Testis (tissue), 3 donors: ENCODE results near the gene PPM1H. TPM values are rescaled to one million over a fixed set of nuclear protein-coding genes. Genes with fewer than 3 reads are reported as not detected.
"Not testable (repeated sequence)": the region's sequence is repeated elsewhere in the genome, so short reads cannot be mapped to it uniquely, and the experiment has no call there.

Source experiments
- DNase-seq: peaks from one replicate; pipeline ENCODE4 v3.0.0-alpha.2; 2019
- H3K27ac ChIP-seq, 2 donors: fragments of 200-600 bp; sonication (generic); one replicate each; pipeline ENCODE4 v1.5.1; 2019
- H3K27me3 ChIP-seq: fragments of 200-600 bp; sonication (generic); one replicate; pipeline ENCODE4 v1.5.1; 2019
- H3K36me3 ChIP-seq: fragments of 200-600 bp; sonication (generic); one replicate; pipeline ENCODE4 v1.5.1; 2017; ENCODE audit warnings: low read depth; ENCODE audit errors: missing control alignments
- H3K4me1 ChIP-seq: fragments of 200-600 bp; sonication (generic); one replicate; pipeline ENCODE4 v1.5.1; 2019
- H3K4me3 ChIP-seq, 2 donors: fragments of 200-600 bp; sonication (generic); one replicate each; pipeline ENCODE4 v1.5.1; 2017 to 2019
- H3K9me3 ChIP-seq: fragments of 200-600 bp; sonication (generic); one replicate; pipeline ENCODE4 v1.5.1; 2017
- CTCF ChIP-seq, 3 experiments: fragments of 450-650 bp in 2 of 3; fragments of 200-600 bp in 1 of 3; sonication (generic) in 1 of 3; IDR thresholded peaks; one replicate each; pipeline ENCODE4 v1.5.1; 2016 to 2019; ENCODE audit warnings: antibody characterized with exemption in 3 of 3, mild to moderate bottlenecking in 2 of 3, moderate library complexity in 1 of 3
- POLR2A ChIP-seq: fragments of 450-650 bp; IDR thresholded peaks from one replicate; pipeline ENCODE4 v1.6.1; 2017; ENCODE audit warnings: antibody characterized with exemption, mild to moderate bottlenecking, moderate library complexity
- WGBS, 2 donors: methylation state at CpG; one replicate each; pipeline ENCODE4 v1.1.5; 2018; 5-methylcytosine and 5-hydroxymethylcytosine counted together
- intact Hi-C: fragments of 100-400 bp; cut with DNase I; formaldehyde crosslinking; loops from one replicate; pipeline ENCODE4 v1.15.1; 2023; ENCODE audit warnings: low total_unique reads
- polyA plus RNA-seq: library from polyadenylated mRNA; stranded (reverse); fragments of 350-450 nt; fragmentation: Illumina TruSeq; extraction: RNeasy Lipid Tissue Mini Kit (QIAGEN cat#74804); gene quantifications from one replicate; pipeline ENCODE4 v1.2.3, GENCODE V29; 2014; ENCODE audit warnings: low read depth, low replicate concordance; ENCODE audit not compliant: insufficient read depth
- total RNA-seq, 2 donors: library from RNA; depleted of rRNA; stranded (reverse); fragments of >200 nt; gene quantifications; one replicate each; pipeline ENCODE4 v1.2.3, GENCODE V29; 2016

The PPM1H gene
- total and polyA plus RNA-seq, 3 donors from 2014 or later: 2.5 to 9.1 (median 2.7) TPM

DNA sequence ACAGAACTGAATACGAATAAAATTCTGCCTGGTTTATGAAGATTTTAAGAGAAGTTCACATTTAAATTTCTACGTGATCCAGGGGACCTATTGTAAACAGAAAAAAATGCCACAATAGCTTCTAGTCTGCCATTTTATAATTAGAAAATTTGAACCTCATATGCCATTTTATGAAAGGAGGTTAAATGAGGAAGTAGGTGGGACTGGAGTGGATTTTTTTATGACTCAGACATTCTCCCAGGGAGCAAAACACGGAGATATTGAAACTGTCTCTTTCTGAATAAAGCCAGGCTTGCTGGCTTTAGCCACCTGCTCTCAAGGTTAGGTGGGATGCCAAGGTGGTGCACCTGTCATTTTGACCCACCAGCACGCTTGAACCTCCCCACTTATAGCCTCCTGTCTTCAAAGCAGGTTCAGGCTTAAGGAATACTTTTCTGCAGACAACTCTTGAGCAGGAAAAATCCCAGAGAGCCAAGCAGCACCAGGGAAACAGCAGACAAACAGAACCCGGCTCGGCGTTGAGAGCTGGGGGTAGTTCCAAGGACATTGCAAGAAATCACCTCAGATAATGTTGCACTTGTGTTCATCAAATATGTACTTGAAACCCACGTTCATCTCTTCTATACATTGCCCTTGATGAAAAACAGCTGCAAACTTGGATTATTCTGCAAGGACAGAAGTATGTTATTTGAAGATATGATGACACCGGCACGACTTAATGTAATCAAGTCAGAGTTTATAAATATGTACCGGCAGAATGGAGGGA is 203.7 kb downstream of the PPM1H start:
- 44 to 51% methylated on average over 11 of the region's 11 CpGs for WGBS, 2 donors
- TF ChIP-seq POLR2A (no peak), CTCF (IDR thresholded peaks at IDR 0.05) (no peak)
- Histone ChIP-seq H3K4me3 (no peak overlapping the region), H3K4me1 (no peaks in the 10 kb centered on the region), H3K27ac (no peak overlapping the region), H3K9me3 (no peaks in the 10 kb centered on the region), H3K27me3 (no peaks in the 10 kb centered on the region), H3K36me3 (no peaks in the 10 kb centered on the region)
- DNase-seq: no peak
- intact Hi-C loops: no loop called here

DNA sequence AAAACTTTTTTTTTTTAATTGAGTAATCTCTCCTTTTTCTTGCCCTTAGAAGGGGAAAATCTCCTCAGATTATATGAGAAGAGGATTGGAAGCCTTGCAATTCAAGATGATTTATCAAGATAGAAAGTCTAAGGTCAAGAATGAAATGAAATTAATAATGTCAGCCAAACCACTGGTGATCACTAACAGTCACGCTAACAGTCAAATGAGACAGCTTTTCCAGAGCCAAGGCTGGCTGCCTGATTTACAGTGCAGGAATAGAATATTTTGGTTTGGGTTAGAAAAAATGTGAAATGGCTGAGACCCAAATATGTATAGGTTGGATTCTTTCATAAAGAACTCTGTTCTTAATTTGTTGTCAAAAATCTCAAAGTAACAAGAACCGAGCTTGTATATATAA is 204.3 kb downstream of the PPM1H start:
- Histone ChIP-seq H3K27me3 (no peaks in the 10 kb centered on the region), H3K4me1 (no peaks in the 10 kb centered on the region), H3K9me3 (no peaks in the 10 kb centered on the region), H3K27ac (no peak overlapping the region), H3K36me3 (no peaks in the 10 kb centered on the region), H3K4me3 (no peak overlapping the region)
- WGBS, 2 donors: 76% methylated on average over 2 of the region's 2 CpGs
- intact Hi-C loops: no loop called here
- TF ChIP-seq CTCF (IDR thresholded peaks at IDR 0.05): no peak
- TF ChIP-seq POLR2A: no peak
- no peak for DNase-seq

DNA sequence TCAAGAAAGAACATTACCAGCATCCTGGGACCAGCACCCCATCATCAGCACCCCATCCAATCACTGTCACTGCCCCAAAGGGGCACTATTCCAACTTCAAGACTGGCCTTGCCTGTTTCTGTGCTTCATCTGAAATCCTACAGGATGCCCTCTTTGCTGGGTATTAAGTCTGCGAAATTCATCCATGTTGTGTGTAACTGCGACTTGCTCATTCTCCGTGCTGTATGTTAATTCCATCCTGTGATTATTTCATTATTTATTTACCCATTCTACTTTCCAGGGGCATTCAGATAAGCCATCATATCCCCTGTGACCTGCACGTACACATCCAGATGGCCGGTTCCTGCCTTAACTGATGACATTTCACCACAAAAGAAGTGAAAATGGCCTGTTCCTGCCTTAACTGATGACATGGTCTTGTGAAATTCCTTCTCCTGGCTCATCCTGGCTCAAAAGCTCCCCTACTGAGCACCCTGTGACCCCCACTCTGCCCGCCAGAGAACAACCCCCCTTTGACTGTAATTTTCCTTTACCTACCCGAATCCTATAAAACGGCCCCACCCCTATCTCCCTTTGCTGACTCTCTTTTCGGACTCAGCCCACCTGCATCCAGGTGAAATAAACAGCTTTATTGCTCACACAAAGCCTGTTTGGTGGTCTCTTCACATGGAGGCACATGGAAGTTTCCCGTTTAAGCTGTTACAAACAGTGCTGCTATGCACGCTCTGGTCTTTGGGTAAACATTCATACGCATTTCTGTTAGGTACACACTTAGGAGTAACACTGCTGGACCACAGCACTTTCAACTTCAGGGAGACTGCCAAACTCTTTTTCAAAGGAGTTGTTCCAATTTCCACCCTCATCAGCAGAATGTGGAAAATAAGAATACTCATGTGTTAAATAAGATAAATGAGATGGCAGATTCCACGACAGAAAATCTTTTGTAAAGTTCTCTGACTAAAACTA is 205.1 kb downstream of the PPM1H start:
- H3K27ac ChIP-seq, intact Hi-C loops, DNase-seq, H3K36me3 ChIP-seq, H3K4me1 ChIP-seq, H3K27me3 ChIP-seq, H3K9me3 ChIP-seq, H3K4me3 ChIP-seq: not testable (repeated sequence)
- 82 to 85% methylated on average over 13 of the region's 13 CpGs for WGBS, 2 donors

- Histone ChIP-seq H3K36me3 (no peaks in the 10 kb centered on the region), H3K27ac (no peak overlapping the region), H3K4me3 (no peak overlapping the region), H3K4me1 (peaks cover 5% of the 10 kb centered on the region), H3K9me3 (no peaks in the 10 kb centered on the region), H3K27me3 (no peaks in the 10 kb centered on the region)
- intact Hi-C loops: no loop called here
- no peak for DNase-seq
- 75 to 94% methylated on average over 2 of the region's 2 CpGs for WGBS, 2 donors
- TF ChIP-seq CTCF (IDR thresholded peaks at IDR 0.05): no peak
- no peak for TF ChIP-seq POLR2A
These were observed 206.2 kb downstream of the PPM1H start for GRCh38 chr12:62728741-62729140.

DNA sequence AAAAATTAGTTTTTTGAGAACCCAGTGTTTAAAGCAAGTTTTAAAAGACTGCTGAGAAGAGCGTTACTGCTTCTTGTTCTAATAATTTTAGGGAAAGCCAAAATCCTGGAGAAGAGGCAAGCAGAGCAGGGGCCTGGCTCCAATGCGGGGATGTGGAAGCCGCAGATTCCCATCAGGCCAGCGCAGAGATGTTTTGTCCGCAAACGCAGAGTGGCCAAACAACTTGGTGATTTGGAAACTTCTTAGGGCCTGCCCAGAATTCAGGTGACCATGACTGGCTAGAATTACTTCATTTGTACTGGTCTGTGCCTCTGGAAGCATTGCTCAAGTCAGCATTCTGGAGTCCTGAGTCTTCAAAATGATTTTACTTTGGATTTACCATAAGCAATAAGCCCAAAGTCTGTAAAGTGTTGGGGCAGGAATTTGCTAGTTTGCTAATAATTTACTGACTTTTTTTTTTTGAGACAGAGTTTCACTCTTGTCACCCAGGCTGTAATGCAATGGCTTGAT is 208.4 kb downstream of the PPM1H start:
- H3K27ac ChIP-seq: no peak overlapping the region
- no peaks in the 10 kb centered on the region for H3K36me3 ChIP-seq
- no peak for DNase-seq
- no peak overlapping the region for H3K4me3 ChIP-seq
- WGBS, 2 donors: 95 to 96% methylated on average over 6 of the region's 6 CpGs
- TF ChIP-seq POLR2A (no peak), CTCF (IDR thresholded peaks at IDR 0.05) (no peak)
- peaks cover 5% of the 10 kb centered on the region for H3K4me1 ChIP-seq
- no peaks in the 10 kb centered on the region for H3K9me3 ChIP-seq
- H3K27me3 ChIP-seq: no peaks in the 10 kb centered on the region
- intact Hi-C loops: no loop called here
